GM20000 (cell line): Measurements from ENCODE around the gene TSKS.

Experiments
- DNase-seq: peaks from one replicate; pipeline ENCODE4 v3.0.0; 2012; ENCODE audit warnings: low spot score
- TF ChIP-seq, protein P1 (sequence below): IDR thresholded peaks from 2 replicates; pipeline ENCODE4 v1.5.1; 2012; ENCODE audit warnings: mild to moderate bottlenecking, control low read depth; ENCODE audit errors: extremely low read depth, missing control alignments

TSKS gene

DNA sequence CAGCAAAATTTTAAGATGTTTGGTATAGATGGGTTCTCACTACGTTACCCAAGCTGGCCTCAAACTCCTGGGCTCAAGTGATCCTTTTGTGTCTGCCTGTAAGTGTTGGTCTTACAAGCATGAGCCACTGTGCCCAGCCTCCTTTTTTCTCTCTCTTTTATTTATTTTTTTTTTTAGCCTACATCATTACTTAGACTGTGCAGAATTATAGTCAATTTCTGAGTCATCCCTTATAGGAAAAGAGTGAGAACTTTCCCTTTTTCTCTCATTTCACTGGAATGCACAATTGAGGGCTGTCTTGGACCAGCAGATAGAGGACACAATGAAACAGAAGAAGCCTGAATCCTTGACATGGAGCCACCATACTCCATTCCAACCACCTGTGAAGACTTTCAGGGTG lies 13.3 kb downstream of the TSKS start:
- DNase-seq, result no peak
- TF ChIP-seq, protein P1, sequence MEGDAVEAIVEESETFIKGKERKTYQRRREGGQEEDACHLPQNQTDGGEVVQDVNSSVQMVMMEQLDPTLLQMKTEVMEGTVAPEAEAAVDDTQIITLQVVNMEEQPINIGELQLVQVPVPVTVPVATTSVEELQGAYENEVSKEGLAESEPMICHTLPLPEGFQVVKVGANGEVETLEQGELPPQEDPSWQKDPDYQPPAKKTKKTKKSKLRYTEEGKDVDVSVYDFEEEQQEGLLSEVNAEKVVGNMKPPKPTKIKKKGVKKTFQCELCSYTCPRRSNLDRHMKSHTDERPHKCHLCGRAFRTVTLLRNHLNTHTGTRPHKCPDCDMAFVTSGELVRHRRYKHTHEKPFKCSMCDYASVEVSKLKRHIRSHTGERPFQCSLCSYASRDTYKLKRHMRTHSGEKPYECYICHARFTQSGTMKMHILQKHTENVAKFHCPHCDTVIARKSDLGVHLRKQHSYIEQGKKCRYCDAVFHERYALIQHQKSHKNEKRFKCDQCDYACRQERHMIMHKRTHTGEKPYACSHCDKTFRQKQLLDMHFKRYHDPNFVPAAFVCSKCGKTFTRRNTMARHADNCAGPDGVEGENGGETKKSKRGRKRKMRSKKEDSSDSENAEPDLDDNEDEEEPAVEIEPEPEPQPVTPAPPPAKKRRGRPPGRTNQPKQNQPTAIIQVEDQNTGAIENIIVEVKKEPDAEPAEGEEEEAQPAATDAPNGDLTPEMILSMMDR, result no peak

DNA sequence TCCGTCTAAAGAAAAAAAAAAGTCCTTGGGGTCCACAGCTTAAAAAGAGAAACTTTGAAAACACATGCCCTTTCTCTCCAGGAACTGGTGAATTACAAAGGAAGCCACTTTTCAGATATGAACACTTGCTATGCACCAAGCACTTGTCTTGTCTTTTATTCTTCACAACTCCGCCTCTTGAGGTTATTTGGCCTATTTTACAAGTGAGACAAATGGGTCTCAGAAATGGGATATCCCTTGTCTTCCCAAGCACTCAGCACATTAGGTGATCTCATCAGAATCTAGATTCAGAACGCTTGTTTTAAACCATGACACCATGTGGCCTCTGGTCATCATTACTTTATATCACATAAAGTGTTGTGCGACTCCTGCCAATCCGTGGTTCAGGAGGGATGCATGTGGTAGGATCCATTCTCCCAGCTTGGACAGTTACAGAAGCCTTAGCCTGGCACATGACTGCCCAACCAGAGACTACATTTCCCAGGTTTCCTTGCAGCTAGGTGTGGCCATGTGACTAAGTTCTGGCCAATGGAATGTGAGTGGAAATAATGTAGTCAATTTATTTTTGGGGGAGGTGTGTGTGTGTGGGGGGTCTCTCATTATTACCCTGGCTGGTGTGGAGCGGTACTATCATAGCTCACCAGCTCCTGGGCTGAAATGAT lies 13.9 kb downstream of the TSKS start:
- no peak for DNase-seq
- TF ChIP-seq, protein P1, result no peak

GRCh38 chr19:49746206-49746958 lies 16.7 kb downstream of the TSKS start:
- peak; percentile 63 for DNase-seq
- TF ChIP-seq, protein P1, result no peak

DNA sequence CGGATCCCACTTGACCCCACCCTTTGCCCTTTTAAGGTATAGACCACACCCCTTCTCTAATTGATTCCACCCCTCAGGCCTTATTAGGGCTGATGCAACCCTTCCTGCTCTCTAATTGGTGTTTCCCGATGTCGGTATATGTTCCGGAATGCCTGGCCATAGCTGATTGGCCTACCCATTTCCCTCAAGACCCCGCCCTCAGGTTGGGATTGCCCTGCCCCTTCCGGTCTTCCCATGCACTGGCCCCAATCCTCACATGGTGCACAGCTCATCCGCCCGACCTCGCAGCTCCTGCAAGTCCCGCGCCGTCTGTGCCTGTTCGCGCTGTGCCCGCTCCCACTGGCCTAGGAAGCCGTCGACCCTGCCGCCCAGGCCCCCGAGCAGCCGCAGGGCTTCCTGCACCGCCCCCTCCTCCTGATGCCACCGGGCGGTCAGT lies 18.1 kb downstream of the TSKS start:
- TF ChIP-seq, protein P1, result no peak
- no peak for DNase-seq

DNA sequence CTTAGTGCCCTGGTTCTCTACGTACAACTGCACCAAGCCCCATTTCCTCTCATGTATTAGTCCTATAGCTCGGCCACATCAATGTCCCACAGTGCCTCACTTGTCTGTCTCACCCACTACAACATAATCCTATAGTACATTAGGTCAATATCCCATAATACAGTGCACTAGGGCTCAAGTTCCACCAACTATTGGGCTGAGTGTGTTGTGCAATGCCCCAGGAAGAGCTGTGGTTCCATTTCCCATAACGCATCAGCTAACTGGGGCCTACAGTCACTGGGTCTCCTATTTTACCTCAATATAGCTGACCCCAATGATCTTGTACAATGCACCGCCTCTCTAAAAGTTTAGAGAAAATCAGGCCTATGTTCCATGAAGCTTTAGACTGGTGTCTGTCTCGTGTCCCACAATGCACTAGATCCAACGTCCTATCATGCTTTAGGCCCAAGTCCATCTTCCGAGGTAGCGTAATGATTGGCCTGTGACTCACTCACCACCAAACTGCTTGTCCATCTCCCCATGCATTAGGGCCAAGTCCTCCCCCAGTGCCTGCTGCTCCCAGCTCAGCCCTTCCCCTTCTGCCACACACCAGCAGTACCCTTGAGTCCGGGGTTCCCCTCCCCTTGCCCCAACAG lies 21.8 kb downstream of the TSKS start:
- TF ChIP-seq, protein P1, result no peak
- no peak for DNase-seq

DNA sequence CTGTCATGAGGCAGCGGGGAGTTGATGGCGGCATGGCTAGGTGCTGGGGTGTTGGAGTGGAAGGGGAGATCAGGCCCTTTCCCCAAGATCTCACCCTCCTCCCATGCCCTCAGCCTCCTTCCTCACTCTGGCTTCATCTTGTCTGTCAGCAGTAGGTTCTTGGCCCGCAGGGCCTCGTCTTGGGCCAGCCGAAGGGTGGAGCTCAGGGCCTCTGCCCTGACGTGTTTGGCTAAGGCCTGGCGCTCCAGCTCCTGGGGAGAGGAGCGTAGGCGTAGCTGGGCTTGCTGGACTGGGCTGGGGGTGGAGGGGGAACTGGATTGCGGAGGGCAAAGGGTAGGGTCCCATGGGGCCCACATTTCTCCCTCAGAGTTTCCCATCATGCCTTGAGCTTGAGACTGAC lies 23.2 kb downstream of the TSKS start:
- TF ChIP-seq, protein P1, result no peak
- no peak for DNase-seq

DNA sequence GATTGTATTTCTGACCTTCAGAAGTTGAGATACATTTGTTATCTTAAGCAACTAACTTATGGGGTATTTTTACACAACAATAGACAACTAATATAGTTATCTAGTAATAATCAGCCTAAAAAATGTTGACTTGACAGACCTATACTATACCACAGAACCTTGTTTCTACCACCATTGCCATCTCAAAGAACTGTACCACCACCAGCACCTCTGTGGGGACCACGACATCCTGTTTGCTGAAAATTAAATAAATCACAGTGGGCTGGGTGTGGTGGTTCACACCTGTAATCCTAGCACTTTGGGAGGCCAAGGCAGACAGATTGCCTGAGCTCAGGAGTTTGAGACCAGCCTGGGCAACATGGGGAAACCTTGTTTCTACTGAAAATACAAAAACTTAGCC lies 24.0 kb downstream of the TSKS start:
- no peak for DNase-seq
- TF ChIP-seq, protein P1, result no peak
